HepG2 (cell line): Measurements from ENCODE around the gene TSC22D2. TPM values are rescaled to one million over a fixed set of nuclear protein-coding genes. Genes with fewer than 3 reads are reported as not detected.

Source experiments
- HMGXB4 ChIP-seq, 2 experiments: sonication (generic) in 1 of 2; formaldehyde crosslinking in 1 of 2; IDR thresholded peaks; 2 replicates each; pipeline versions ENCODE4 v1.4.0 to v1.6.1; 2018 to 2020; ENCODE audit warnings: missing genetic modification reagents in 2 of 2, borderline replicate concordance in 1 of 2, low read depth in 1 of 2, mild to moderate bottlenecking in 1 of 2, missing biosample characterization in 1 of 2
- HOXA3 ChIP-seq: sonication (generic); formaldehyde crosslinking; IDR thresholded peaks from 2 replicates; pipeline ENCODE4 v1.5.0; 2020; ENCODE audit warnings: missing genetic modification reagents
- MBNL3 ChIP-seq: fragments of 250-450 bp; sonication (Bioruptor Pico); conservative IDR thresholded peaks from 2 replicates; pipeline ENCODE4 v1.8.0; 2022; ENCODE audit warnings: mild to moderate bottlenecking, inconsistent platforms
- NR2F6 ChIP-seq, 2 experiments: IDR thresholded peaks; 2 replicates each; pipeline ENCODE4 v1.6.1; 2016; ENCODE audit warnings: antibody characterized with exemption in 1 of 2, mild to moderate bottlenecking in 1 of 2
- PHF21A ChIP-seq: sonication (generic); formaldehyde crosslinking; IDR thresholded peaks from 2 replicates; pipeline ENCODE4 v1.5.0; 2020; ENCODE audit warnings: mild to moderate bottlenecking, missing genetic modification reagents
- SAFB2 ChIP-seq: sonication (generic); formaldehyde crosslinking; IDR thresholded peaks from 2 replicates; pipeline ENCODE4 v1.5.1; 2020; ENCODE audit warnings: missing genetic modification reagents, low read depth, mild to moderate bottlenecking, borderline replicate concordance
- U2AF2 ChIP-seq: fragments of 200-400 bp; formaldehyde crosslinking; IDR thresholded peaks from 2 replicates; pipeline ENCODE4 v1.6.1; 2017; ENCODE audit warnings: low read depth, mild to moderate bottlenecking, low read length
- ZGPAT ChIP-seq: IDR thresholded peaks from 2 replicates; pipeline ENCODE4 v1.6.1; 2016; ENCODE audit warnings: mild to moderate bottlenecking
- polyA plus RNA-seq, 8 experiments: library from polyadenylated mRNA; depleted of rRNA in 3 of 8; stranded (reverse) in 7 of 8; unstranded in 1 of 8; fragments of >200 nt; fragmentation: Illumina TruSeq in 4 of 8; extraction: Trizol in 4 of 8; gene quantifications; 2 replicates each; pipeline versions ENCODE4 v1.2.1 to v1.2.3, GENCODE V29; 2011 to 2016; ENCODE audit warnings: low read depth in 4 of 8, missing spikeins in 1 of 8, mixed read lengths in 1 of 8; ENCODE audit not compliant: insufficient read depth in 1 of 8
- total RNA-seq, 5 experiments: library from RNA; depleted of rRNA; stranded (reverse); fragments of >200 nt; fragmentation: Illumina TruSeq; extraction: Trizol; gene quantifications; 2 replicates each; pipeline ENCODE4 v1.2.3, GENCODE V29; 2016; ENCODE audit warnings: low read depth in 1 of 5
- TF ChIP-seq, protein P1 (sequence below): sonication (generic); formaldehyde crosslinking; IDR thresholded peaks from 2 replicates; pipeline ENCODE4 v1.9.0; 2021; ENCODE audit warnings: missing genetic modification reagents, borderline replicate concordance
- TF ChIP-seq, protein P2 (sequence below): IDR thresholded peaks from 2 replicates; pipeline ENCODE4 v1.6.1; 2018; ENCODE audit warnings: missing genetic modification reagents

The TSC22D2 gene
- total and polyA plus RNA-seq, 2 of the 13 experiments (the other 11 are each of a cell fraction or from before 2014, with no cell fraction given), result 4.6 to 8.2 TPM

- TF ChIP-seq, protein P1, sequence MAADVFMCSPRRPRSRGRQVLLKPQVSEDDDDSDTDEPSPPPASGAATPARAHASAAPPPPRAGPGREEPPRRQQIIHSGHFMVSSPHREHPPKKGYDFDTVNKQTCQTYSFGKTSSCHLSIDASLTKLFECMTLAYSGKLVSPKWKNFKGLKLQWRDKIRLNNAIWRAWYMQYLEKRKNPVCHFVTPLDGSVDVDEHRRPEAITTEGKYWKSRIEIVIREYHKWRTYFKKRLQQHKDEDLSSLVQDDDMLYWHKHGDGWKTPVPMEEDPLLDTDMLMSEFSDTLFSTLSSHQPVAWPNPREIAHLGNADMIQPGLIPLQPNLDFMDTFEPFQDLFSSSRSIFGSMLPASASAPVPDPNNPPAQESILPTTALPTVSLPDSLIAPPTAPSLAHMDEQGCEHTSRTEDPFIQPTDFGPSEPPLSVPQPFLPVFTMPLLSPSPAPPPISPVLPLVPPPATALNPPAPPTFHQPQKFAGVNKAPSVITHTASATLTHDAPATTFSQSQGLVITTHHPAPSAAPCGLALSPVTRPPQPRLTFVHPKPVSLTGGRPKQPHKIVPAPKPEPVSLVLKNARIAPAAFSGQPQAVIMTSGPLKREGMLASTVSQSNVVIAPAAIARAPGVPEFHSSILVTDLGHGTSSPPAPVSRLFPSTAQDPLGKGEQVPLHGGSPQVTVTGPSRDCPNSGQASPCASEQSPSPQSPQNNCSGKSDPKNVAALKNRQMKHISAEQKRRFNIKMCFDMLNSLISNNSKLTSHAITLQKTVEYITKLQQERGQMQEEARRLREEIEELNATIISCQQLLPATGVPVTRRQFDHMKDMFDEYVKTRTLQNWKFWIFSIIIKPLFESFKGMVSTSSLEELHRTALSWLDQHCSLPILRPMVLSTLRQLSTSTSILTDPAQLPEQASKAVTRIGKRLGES (CRISPR knock-in tag), result no peak
- TF ChIP-seq HMGXB4 (CRISPR knock-in tag; IDR thresholded peaks at IDR 0.05; ENCODE audit: borderline replicate concordance in 1 of 2, low read depth in 1 of 2) (no peak), HOXA3 (CRISPR knock-in tag) (no peak), MBNL3 (CRISPR knock-in tag) (no peak), NR2F6 (IDR thresholded peaks at IDR 0.05) (no peak), NR2F6 (CRISPR knock-in tag; IDR thresholded peaks at IDR 0.05) (no peak), ZGPAT (CRISPR knock-in tag) (no peak), U2AF2 (no peak), PHF21A (CRISPR knock-in tag) (no peak), SAFB2 (no peak)
- TF ChIP-seq, protein P2, sequence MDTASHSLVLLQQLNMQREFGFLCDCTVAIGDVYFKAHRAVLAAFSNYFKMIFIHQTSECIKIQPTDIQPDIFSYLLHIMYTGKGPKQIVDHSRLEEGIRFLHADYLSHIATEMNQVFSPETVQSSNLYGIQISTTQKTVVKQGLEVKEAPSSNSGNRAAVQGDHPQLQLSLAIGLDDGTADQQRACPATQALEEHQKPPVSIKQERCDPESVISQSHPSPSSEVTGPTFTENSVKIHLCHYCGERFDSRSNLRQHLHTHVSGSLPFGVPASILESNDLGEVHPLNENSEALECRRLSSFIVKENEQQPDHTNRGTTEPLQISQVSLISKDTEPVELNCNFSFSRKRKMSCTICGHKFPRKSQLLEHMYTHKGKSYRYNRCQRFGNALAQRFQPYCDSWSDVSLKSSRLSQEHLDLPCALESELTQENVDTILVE (CRISPR knock-in tag), result no peak
Observed at GRCh38 chr3:150480877-150481276, 72.8 kb downstream of the TSC22D2 start (continued).
